Sciatic nerve (tissue), 2 donors: ENCODE measurements around the gene ATG2B. TPM values are rescaled to one million over a fixed set of nuclear protein-coding genes. Genes with fewer than 3 reads are reported as not detected.

Source experiments
- ATAC-seq: fragments of 200-7000 bp; cut with Tn5 transposase; one replicate; pipeline ENCODE4 v1.9.1; 2020; ENCODE audit warnings: mild to moderate bottlenecking, moderate library complexity
- DNase-seq: peaks from one replicate; pipeline ENCODE4 v3.0.0-alpha.2; 2020; ENCODE audit warnings: low spot score
- intact Hi-C: fragments of 100-400 bp; cut with DNase I; formaldehyde crosslinking; loops from one replicate; pipeline ENCODE4 v1.14.2; 2022
- total RNA-seq: library from RNA; stranded (reverse); fragmentation: NEBNext Ultra II Directional; extraction: Animal tissue kit (Norgen Biotek cat#: 25700); gene quantifications from one replicate; pipeline ENCODE4 v1.2.1, GENCODE V29; 2021
- donor health status: DM: no; HTN: no; CAD: no.
- donor health status: DM: no; HTN: no; CAD: no.

Gene ATG2B
- total RNA-seq, result 39.3 TPM

GRCh38 chr14:96362965-96363750, at the start of gene ATG2B, which contains the start of gene GSKIP:
TSS of gene ATG2B (minus strand) at chr14:96363341. CDS start at chr14:96362976, 365 bp downstream.
TSS of gene GSKIP (plus strand) at chr14:96363526. CDS start at chr14:96382248, 18,722 bp downstream.
- ATAC-seq (peak; percentile 99), DNase-seq (peak; percentile 97)
- intact Hi-C loops, result no loop called here

- ATAC-seq (no peak), DNase-seq (no peak)
- intact Hi-C loops, result no loop called here
Observed at GRCh38 chr14:96410119-96410518, 47.0 kb upstream of the ATG2B start.

GRCh38 chr14:96409701-96410100, 46.6 kb upstream of the ATG2B start:
- intact Hi-C loops, result loop anchor here (2.0 kb wide), 1 partner anchor 31 kb away; no protein-coding TSS in a partner anchor
- no peak for DNase-seq
- ATAC-seq, result no peak

- DNase-seq, result no peak
- intact Hi-C loops, result loop anchor here (2.0 kb wide), 1 partner anchor 30 kb away; no protein-coding TSS in a partner anchor
- ATAC-seq, result no peak
Observed at GRCh38 chr14:96408608-96409007, 45.5 kb upstream of the ATG2B start.

- DNase-seq, result no peak
- intact Hi-C loops, result loop anchor here (2.0 kb wide), 1 partner anchor 29 kb away; no protein-coding TSS in a partner anchor
- ATAC-seq, result no peak
Observed at GRCh38 chr14:96407935-96408570, 44.9 kb upstream of the ATG2B start.

GRCh38 chr14:96405677-96406076, 42.5 kb upstream of the ATG2B start:
- DNase-seq (no peak), ATAC-seq (no peak)
- intact Hi-C loops, result no loop called here

GRCh38 chr14:96403409-96403808, 40.3 kb upstream of the ATG2B start:
- intact Hi-C loops, result no loop called here
- ATAC-seq (no peak), DNase-seq (no peak)

- intact Hi-C loops, result no loop called here
- ATAC-seq (no peak), DNase-seq (no peak)
Observed at GRCh38 chr14:96400495-96400894, 37.4 kb upstream of the ATG2B start.

GRCh38 chr14:96399405-96399804, 36.3 kb upstream of the ATG2B start:
- DNase-seq (no peak), ATAC-seq (no peak)
- intact Hi-C loops, result no loop called here

GRCh38 chr14:96398921-96399320, 35.8 kb upstream of the ATG2B start:
- no peak for DNase-seq
- intact Hi-C loops, result no loop called here
- ATAC-seq, result no peak

GRCh38 chr14:96398432-96398831, 35.3 kb upstream of the ATG2B start:
- no peak for DNase-seq
- no peak for ATAC-seq
- intact Hi-C loops, result no loop called here

GRCh38 chr14:96394047-96394815, 31.1 kb upstream of the ATG2B start:
- DNase-seq (no peak), ATAC-seq (no peak)
- intact Hi-C loops, result no loop called here

- intact Hi-C loops, result no loop called here
- no peak for DNase-seq
- no peak for ATAC-seq
Observed at GRCh38 chr14:96393071-96393691, 30.0 kb upstream of the ATG2B start.

- intact Hi-C loops, result no loop called here
- peak; percentile 97 for DNase-seq
Observed at GRCh38 chr14:96391293-96392118, 28.4 kb upstream of the ATG2B start.

GRCh38 chr14:96390965-96391292, 27.8 kb upstream of the ATG2B start:
- no peak for ATAC-seq
- intact Hi-C loops, result no loop called here
- DNase-seq, result no peak

More at GRCh38 chr14:96391293-96392118, 28.4 kb upstream of the ATG2B start:
- peak; percentile 98 for ATAC-seq

- intact Hi-C loops, result no loop called here
- ATAC-seq, result no peak
- no peak for DNase-seq
Observed at GRCh38 chr14:96385385-96385784, 22.2 kb upstream of the ATG2B start.

GRCh38 chr14:96384740-96385139, 21.6 kb upstream of the ATG2B start:
- DNase-seq, result no peak
- ATAC-seq, result no peak
- intact Hi-C loops, result no loop called here

GRCh38 chr14:96384053-96384452, 20.9 kb upstream of the ATG2B start:
- no peak for ATAC-seq
- intact Hi-C loops, result no loop called here

More at GRCh38 chr14:96384053-96384452, 20.9 kb upstream of the ATG2B start:
- DNase-seq, result no peak
